HG03139 (cell line): Measurements from ENCODE around the gene CBY2.
"Not testable (repeated sequence)": the region's sequence is repeated elsewhere in the genome, so short reads cannot be mapped to it uniquely, and the experiment has no call there.

Source experiments
- ATAC-seq: cut with Tn5 transposase; IDR thresholded peaks from one replicate; pipeline ENCODE4 v1.9.1; 2021; ENCODE audit not compliant: unreplicated experiment

The CBY2 gene

DNA sequence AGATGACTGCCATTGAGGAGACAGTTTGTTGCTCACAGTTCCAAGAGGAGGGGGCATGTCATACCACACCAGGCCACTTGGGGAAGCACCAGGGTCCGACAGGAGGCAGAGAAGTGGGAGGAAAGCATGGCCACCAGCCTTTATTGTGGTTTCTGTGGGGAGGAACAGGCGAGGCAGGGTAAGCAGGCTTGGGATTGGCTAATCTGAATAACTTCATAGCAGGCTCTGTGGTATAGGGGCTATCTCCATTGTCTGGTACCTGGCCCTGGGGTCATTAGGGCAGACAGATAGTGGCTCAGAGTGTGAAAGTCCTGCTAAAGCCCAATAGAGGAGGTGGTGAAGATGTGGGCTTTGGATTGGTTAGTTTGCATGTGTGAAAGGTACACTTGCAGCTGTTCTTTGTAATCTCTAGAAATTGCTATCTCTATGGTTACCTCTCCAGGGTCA is 35.5 kb downstream of the CBY2 start:
- ATAC-seq = no peak

GRCh38 chr13:45742985-45743384 is 40.9 kb downstream of the CBY2 start:
- no peak for ATAC-seq

DNA sequence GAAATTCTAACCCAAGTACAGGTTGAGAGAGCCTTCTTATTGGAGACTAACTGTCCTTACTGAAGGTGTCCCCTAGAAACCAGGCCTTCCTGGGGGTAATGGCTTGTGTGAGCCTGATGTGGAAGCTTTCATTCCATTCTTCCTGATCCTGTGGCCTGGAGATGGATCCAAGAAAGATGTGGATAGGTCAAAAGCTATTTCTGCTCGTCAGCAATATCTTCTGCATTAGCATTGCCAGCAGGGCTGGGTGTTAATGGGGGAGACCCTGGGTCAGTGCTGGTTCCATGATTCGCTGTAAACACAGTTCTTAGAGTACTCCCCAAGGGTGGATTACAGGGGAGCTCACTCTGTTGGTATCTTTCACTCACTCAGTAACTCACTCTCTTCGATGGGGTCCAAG is 42.9 kb downstream of the CBY2 start:
- no peak for ATAC-seq

DNA sequence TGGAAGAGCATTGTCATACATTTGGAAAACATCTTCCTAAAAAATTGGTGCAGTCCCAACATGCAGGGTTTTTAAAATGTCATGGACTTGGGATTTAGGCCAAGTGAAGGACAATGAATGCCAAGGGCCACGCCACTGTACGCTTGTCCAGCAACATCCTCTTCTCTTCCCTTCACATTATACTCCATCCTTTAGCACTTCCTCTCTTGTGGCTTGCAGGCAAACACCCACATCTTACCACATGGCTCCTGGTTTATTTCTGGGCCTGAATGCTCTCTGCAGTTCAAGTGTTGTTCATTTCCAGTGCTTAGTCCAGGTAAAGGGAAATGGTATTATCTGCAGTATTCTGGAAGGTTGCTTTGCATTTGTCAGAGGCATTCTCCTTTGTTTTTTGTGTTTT is 45.0 kb downstream of the CBY2 start:
- no peak for ATAC-seq

DNA sequence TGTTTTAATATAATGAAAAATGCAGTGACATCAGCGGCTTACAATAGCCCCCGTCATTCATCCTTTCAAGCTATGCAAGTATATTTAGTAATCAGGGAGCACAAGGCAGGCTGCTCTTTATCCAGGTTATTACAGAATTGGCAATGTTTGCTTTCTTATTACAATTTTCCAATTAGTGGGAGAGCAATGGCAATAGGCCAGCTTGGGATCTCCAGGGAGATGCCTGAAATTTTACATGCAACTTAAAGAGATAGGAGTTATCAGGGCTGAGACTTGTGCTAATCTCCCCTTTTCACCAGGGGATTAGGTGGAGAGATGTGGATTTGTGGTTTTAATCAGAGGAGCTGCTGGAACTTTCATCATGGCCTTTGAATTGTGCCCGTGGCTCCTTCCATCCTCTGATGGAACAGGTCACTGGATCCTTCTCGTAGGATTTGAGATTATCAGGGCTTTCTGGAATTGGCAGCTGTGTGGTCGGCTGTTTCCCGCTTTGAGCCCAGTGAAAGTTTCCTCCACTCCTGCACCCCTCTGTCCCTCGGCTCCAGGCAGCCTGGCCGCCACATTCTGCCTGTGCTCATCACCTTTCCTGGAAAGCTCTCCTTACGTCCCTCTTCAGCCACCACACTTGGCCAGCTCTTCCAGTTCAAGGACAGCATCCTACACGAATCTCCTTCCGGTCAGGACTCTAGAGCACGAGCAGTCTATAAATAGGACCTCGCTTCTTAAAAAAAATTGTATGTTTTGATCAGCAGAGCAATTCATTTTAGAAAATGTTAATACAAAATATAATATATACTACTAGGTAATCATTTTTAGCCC is 47.0 kb downstream of the CBY2 start:
- ATAC-seq = no peak

GRCh38 chr13:45750566-45750965 is 48.4 kb downstream of the CBY2 start:
- no peak for ATAC-seq

- no peak for ATAC-seq
Observed at GRCh38 chr13:45751885-45752284, 49.8 kb downstream of the CBY2 start.

GRCh38 chr13:45752510-45752909 is 50.4 kb downstream of the CBY2 start:
- no peak for ATAC-seq

GRCh38 chr13:45756498-45756897 is 54.4 kb downstream of the CBY2 start:
- not testable (repeated sequence) for ATAC-seq

- ATAC-seq = not testable (repeated sequence)
Observed at GRCh38 chr13:45757589-45757988, 55.5 kb downstream of the CBY2 start.

DNA sequence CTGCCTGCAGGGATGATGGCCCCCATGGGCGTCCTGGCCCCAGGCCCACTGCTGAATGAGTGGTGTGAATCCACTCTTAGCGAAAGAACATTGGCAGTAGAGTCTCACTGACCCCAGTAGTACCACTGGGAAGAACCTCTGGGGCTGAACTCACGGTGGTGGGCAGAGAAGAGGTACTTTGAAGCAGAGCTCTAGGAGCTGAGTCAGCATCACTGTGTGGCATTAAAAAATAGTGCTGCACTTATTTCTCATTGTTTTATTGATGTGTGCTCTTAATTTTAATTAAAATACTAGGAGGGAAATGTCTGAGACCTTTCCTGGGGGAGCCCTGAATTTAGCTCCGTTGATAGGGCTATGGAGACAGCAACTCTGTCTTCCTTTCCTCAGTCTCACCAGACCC is 61.3 kb downstream of the CBY2 start:
- no peak for ATAC-seq
